Activated CD8-positive, alpha-beta memory T cell treated with anti-CD3 and anti-CD28 coated beads, Interleukin-2, amount 10 ng/mL, durations not matched to agents 7 days and 5 days (primary cell): ENCODE measurements around the gene OLIG2. TPM values are rescaled to one million over a fixed set of nuclear protein-coding genes. Genes with fewer than 3 reads are reported as not detected.
A peak's percentile ranks its signal among the peaks of the same experiment; 100 is the strongest.

Experiments used
- ATAC-seq: fragments of 150-1000 bp; cut with Tn5 transposase; one replicate; pipeline ENCODE4 v1.10.0; 2021; ENCODE audit warnings: moderate library complexity
- CTCF ChIA-PET: fragments of 350-600 bp; sonication (Branson Sonifier 250); formaldehyde crosslinking; loops from one replicate; lab custom pipeline; 2021; ENCODE audit warnings: antibody characterized with exemption; lab: Charles Lee
- DNase-seq: peaks from one replicate; pipeline ENCODE4 v3.0.0-alpha.2; 2020
- H3K27ac Mint-ChIP-seq: one replicate; pipeline ENCODE4 v1.8.0; 2021; ENCODE audit warnings: mild to moderate bottlenecking, mixed read lengths
- H3K27me3 Mint-ChIP-seq: one replicate; pipeline ENCODE4 v1.8.0; 2021; ENCODE audit warnings: mixed read lengths
- H3K36me3 Mint-ChIP-seq: one replicate; pipeline ENCODE4 v1.8.0; 2021; ENCODE audit warnings: mild to moderate bottlenecking, mixed read lengths
- H3K4me1 Mint-ChIP-seq: one replicate; pipeline ENCODE4 v1.8.0; 2021; ENCODE audit warnings: mixed read lengths
- H3K4me3 Mint-ChIP-seq: one replicate; pipeline ENCODE4 v1.8.0; 2021; ENCODE audit warnings: mild to moderate bottlenecking, moderate library complexity, mixed read lengths
- H3K9me3 Mint-ChIP-seq: one replicate; pipeline ENCODE4 v1.8.0; 2022; ENCODE audit warnings: low read depth, mixed read lengths
- total RNA-seq, 2 experiments: library from RNA; stranded (reverse); gene quantifications; one replicate each; pipeline ENCODE4 v1.2.3, GENCODE V29; 2021

OLIG2 gene
- total RNA-seq, 2 experiments from 2014 or later, result not detected

DNA sequence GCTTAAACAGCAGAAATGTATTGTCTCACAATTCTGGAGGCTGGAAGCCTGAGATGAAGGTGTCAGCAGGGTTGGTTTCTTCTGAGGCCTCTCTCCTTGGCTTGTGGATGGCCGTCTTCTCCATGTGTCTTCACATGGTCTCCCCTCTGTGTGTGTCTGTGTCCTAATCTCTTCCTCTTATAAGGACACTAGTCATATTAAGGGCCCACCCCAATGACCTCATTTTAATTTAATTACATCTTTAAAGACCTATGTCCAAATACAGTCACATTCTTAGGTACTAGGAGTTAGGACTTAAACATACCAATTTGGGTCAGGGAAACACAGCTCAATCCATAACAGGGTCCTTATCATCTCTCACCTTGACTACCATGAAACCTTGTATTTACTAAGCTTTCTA lies 14.8 kb upstream of the OLIG2 start:
- H3K27ac Mint-ChIP-seq, result no peak overlapping the region
- no peaks in the 10 kb centered on the region for H3K36me3 Mint-ChIP-seq
- CTCF ChIA-PET, result no interaction called here
- ATAC-seq (no peak), DNase-seq (no peak)
- H3K4me3 Mint-ChIP-seq, result no peak overlapping the region
- H3K9me3 Mint-ChIP-seq, result no peaks in the 10 kb centered on the region
- H3K4me1 Mint-ChIP-seq, result no peaks in the 10 kb centered on the region
- H3K27me3 Mint-ChIP-seq, result peaks cover 51% of the 10 kb centered on the region

- Mint-ChIP-seq H3K27me3 (peaks cover 55% of the 10 kb centered on the region), H3K36me3 (no peaks in the 10 kb centered on the region), H3K4me1 (no peaks in the 10 kb centered on the region), H3K27ac (no peak overlapping the region), H3K9me3 (no peaks in the 10 kb centered on the region), H3K4me3 (no peak overlapping the region)
- CTCF ChIA-PET, result no interaction called here
- ATAC-seq (no peak), DNase-seq (peak; percentile 1)
Measured at GRCh38 chr21:33011462-33011861, 14.3 kb upstream of the OLIG2 start.

DNA sequence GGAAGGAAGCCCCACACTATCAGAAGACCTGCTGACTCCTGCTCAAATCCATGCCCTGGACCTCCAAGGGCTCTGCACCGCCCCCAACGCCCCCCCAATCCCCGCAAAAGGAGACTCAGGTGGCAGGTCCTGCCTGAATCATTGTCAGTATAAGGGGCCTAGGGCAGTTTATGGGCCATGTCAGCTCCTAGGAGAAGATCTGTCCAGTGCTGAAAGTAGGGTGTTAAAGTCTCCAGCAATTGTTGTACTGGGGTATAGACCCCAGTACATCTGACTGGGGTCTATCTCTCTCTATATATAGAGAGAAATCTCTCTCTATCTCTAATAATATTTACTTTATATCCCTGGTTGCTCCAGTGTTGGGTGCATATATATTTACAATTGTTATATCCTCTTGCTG lies 12.1 kb upstream of the OLIG2 start:
- Mint-ChIP-seq H3K4me1 (no peaks in the 10 kb centered on the region), H3K4me3 (no peak overlapping the region), H3K36me3 (no peaks in the 10 kb centered on the region), H3K9me3 (no peaks in the 10 kb centered on the region), H3K27ac (no peak overlapping the region), H3K27me3 (peaks cover 70% of the 10 kb centered on the region)
- CTCF ChIA-PET, result no interaction called here
- ATAC-seq (no peak), DNase-seq (no peak)

DNA sequence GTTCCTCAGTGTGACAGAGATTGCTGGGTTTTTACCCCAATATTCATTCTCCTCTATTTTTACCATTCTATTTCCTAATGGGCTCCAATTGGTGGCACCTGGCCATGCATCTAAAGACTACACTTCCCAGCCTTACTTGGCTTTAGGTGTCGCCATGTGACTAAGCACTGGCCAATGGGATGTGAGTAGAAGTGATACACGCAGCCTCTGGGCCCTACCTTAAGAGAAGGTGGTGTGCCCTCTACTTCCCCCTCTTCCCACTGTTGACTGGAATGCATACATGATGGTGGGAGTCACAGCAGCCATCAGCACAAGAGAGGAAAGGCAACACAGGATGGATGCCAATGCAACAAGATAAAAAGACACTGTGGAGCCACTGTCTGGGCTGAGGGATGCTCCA lies 11.4 kb upstream of the OLIG2 start:
- ATAC-seq (no peak), DNase-seq (peak; percentile 16)
- Mint-ChIP-seq H3K4me1 (peaks cover 4% of the 10 kb centered on the region), H3K36me3 (no peaks in the 10 kb centered on the region), H3K4me3 (no peak overlapping the region), H3K9me3 (no peaks in the 10 kb centered on the region), H3K27me3 (peaks cover 72% of the 10 kb centered on the region), H3K27ac (no peak overlapping the region)
- CTCF ChIA-PET, result no interaction called here

GRCh38 chr21:33015096-33015495 lies 10.6 kb upstream of the OLIG2 start:
- Mint-ChIP-seq H3K27ac (no peak overlapping the region), H3K4me1 (peaks cover 5% of the 10 kb centered on the region), H3K9me3 (no peaks in the 10 kb centered on the region), H3K4me3 (no peak overlapping the region), H3K36me3 (no peaks in the 10 kb centered on the region), H3K27me3 (peaks cover 75% of the 10 kb centered on the region)
- CTCF ChIA-PET, result no interaction called here
- DNase-seq (peak; percentile 14), ATAC-seq (no peak)

DNA sequence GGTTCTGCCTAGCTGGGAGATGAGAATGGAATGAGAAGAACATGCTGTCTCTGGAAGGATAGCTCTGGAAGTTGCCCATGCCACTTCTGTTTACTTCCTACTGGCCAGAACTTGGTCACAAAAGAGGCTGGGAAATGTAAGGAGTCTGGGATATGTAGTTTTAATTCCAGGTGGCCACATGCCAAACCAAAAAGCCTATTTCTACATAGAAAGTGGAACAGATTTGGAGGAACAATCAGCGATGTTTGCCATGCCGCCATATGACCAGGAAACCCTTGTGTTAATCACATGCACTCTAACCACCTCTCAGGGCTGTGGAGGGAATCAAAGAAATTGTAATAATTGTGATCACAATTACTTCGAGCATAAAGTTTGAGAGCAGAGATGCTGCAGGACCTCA lies 10.0 kb upstream of the OLIG2 start:
- Mint-ChIP-seq H3K36me3 (no peaks in the 10 kb centered on the region), H3K27ac (no peak overlapping the region), H3K27me3 (peaks cover 76% of the 10 kb centered on the region), H3K4me1 (peaks cover 9% of the 10 kb centered on the region), H3K9me3 (no peaks in the 10 kb centered on the region), H3K4me3 (no peak overlapping the region)
- CTCF ChIA-PET, result no interaction called here
- DNase-seq (peak; percentile 31), ATAC-seq (no peak)

DNA sequence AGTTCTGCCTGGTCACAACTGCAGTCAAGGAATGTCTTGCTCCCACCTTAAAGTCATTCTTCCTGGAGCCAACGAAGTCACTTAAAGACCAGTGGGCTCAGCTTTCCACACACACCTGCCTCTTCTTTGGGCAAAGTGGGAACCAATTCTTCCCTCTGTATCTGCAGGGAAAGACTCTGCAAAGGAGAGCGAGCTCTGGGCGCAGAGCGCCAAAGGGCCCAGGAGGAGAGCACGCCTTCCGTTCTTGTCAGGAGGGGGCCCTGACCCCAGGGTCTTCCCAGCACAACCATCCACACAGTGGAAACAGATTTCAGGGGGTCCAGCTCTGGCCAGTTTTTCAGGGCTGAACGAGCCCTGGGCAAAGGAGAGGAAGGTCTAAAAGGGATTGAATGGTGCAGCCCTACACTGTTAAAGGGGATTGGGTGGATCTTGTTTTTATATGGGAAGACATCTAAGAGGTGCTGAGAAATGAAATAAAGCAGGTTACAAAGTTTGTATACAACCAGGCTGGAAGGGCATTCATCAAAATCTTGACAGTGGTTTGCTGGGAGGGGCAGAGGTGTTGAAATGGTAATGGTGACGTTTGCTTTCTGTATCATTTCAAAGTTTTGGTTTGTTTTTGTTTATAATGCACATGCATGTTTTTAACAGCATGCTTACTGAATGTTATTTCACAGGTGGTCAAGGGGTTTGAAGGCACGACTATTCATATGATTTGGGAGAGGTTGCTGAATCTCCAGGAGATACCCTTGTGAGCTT lies 6.8 kb upstream of the OLIG2 start:
- Mint-ChIP-seq H3K4me3 (no peak overlapping the region), H3K4me1 (peaks cover 14% of the 10 kb centered on the region), H3K36me3 (no peaks in the 10 kb centered on the region), H3K9me3 (no peaks in the 10 kb centered on the region), H3K27me3 (peaks cover 83% of the 10 kb centered on the region), H3K27ac (no peak overlapping the region)
- ATAC-seq (no peak), DNase-seq (peak; percentile 15)
- CTCF ChIA-PET, result no interaction called here

DNA sequence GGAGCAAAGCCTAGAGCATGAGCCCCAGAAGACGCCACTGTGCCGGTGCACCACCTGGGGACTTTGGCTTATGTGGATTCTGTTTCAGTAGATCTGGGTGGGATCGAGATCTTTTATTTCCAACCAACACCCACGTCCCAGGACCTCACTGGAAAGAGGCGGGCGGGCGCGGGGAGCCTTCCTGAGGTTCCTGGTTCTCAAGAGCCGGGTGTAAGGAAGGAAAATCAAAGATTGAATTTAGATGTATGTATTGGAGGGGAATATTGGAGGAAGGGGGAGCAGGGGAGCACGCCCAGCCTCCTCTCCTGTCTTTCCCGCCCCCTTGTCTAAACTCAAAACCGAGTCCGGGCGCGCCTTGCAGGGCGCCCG lies 6.2 kb upstream of the OLIG2 start:
- Mint-ChIP-seq H3K27me3 (peaks cover 87% of the 10 kb centered on the region), H3K36me3 (no peaks in the 10 kb centered on the region), H3K9me3 (no peaks in the 10 kb centered on the region), H3K4me3 (no peak overlapping the region), H3K4me1 (peaks cover 15% of the 10 kb centered on the region), H3K27ac (no peak overlapping the region)
- DNase-seq (peak; percentile 21), ATAC-seq (no peak)
- CTCF ChIA-PET, result no interaction called here

DNA sequence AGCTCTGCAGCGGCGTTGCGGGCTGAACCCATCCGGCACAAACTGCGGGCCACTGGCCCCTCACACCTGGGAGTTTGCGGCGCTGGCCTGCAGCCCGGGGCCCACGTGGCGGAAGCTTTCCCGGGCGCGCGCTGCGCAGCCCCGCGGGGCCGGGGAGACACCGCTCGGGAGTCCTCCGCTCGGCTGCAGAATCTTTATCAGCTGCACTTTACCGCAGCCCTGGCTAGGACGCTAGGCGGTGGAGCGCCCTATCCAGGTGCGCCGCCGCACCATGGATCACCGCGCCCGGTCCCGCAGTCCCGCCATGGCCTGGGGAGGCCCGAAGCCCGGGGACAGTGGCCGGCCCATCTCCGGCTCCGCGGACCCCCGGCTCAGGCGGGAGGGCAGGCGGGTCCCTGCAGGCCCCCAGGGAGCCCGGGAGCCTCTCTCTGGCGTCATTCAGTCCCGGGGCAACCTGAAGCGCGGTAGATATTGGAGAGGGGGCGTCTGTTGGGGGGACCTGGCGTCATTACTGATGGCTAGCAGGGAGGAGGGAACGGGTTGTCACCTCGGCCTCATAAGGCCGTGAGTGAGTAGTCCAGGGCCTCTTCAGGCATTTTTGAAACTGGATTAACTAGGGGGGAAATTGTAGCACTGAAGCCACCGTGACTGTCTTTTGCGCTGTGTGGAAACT lies 5.7 kb upstream of the OLIG2 start:
- Mint-ChIP-seq H3K9me3 (no peaks in the 10 kb centered on the region), H3K4me3 (no peak overlapping the region), H3K36me3 (no peaks in the 10 kb centered on the region), H3K4me1 (peaks cover 15% of the 10 kb centered on the region), H3K27ac (no peak overlapping the region), H3K27me3 (peaks cover 92% of the 10 kb centered on the region)
- ATAC-seq, result no peak
- DNase-seq, result peak; percentile 38
- CTCF ChIA-PET, result no interaction called here

DNA sequence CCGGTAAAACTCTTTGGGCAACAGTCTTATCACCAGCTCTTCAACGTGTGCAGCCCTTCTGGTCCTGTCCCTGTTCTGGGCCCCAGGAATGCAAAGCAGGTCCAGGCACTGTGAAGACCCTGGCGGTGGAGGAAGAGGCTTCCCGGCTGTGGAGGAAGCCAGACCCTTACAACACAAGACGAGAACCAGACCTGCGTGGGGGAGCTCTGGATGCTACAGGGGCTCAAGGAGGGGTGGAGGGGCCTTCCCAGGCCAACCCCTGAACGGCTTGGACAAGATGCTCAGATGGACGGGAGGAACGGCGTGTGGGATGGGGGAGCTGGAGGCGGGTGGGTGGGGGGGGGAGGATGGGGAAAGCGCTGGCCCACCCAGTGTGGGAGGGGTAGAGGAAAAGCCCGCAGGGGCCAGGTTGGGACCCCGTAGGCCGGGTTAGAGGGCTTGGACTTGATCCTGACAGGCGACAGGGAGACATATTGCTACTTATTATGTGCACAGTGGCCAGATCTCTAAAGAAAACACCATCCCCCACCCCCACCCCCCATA lies 5.1 kb upstream of the OLIG2 start:
- ATAC-seq (no peak), DNase-seq (no peak)
- Mint-ChIP-seq H3K27ac (no peak overlapping the region), H3K27me3 (peaks cover 93% of the 10 kb centered on the region), H3K4me1 (peaks cover 15% of the 10 kb centered on the region), H3K36me3 (no peaks in the 10 kb centered on the region), H3K9me3 (no peaks in the 10 kb centered on the region), H3K4me3 (no peak overlapping the region)
- CTCF ChIA-PET, result no interaction called here

DNA sequence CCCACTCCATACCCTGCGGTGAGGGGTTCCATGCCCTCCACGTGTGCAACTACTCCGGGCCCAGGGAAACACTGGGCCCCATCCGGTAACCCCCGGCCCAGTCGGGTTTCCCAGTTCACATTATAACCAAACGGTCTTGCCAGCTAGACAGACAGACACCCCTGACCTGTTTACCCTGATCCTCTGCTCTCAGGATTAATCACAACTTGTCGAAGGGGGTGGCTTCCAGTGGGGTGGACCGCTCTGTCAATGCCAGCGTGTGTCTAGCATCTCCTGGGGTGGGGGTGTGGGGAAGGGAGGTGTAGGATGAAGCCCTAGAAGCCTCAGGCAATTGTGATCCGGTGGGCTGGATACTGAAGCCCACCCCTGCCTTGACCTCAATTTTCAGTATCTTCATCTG lies 4.6 kb upstream of the OLIG2 start:
- no peak overlapping the region for H3K27ac Mint-ChIP-seq
- no peak overlapping the region for H3K4me3 Mint-ChIP-seq
- H3K36me3 Mint-ChIP-seq, result no peaks in the 10 kb centered on the region
- ATAC-seq (no peak), DNase-seq (peak; percentile 31)
- peaks cover 19% of the 10 kb centered on the region for H3K4me1 Mint-ChIP-seq
- CTCF ChIA-PET, result interaction anchor here (0.8 kb wide), 1 partner anchor 9 kb away, joined by 4 read pairs; no protein-coding TSS in a partner anchor
- peaks cover 93% of the 10 kb centered on the region for H3K27me3 Mint-ChIP-seq
- H3K9me3 Mint-ChIP-seq, result no peaks in the 10 kb centered on the region

- H3K27ac Mint-ChIP-seq, result no peak overlapping the region
- no peaks in the 10 kb centered on the region for H3K36me3 Mint-ChIP-seq
- DNase-seq, result peak; percentile 18
- H3K9me3 Mint-ChIP-seq, result no peaks in the 10 kb centered on the region
- no peak for ATAC-seq
- H3K27me3 Mint-ChIP-seq, result peaks cover 93% of the 10 kb centered on the region
- peaks cover 21% of the 10 kb centered on the region for H3K4me1 Mint-ChIP-seq
- no peak overlapping the region for H3K4me3 Mint-ChIP-seq
- CTCF ChIA-PET, result interaction anchor here (0.8 kb wide), 1 partner anchor 8 kb away, joined by 4 read pairs; no protein-coding TSS in a partner anchor
Measured at GRCh38 chr21:33021667-33022066, 4.1 kb upstream of the OLIG2 start.

DNA sequence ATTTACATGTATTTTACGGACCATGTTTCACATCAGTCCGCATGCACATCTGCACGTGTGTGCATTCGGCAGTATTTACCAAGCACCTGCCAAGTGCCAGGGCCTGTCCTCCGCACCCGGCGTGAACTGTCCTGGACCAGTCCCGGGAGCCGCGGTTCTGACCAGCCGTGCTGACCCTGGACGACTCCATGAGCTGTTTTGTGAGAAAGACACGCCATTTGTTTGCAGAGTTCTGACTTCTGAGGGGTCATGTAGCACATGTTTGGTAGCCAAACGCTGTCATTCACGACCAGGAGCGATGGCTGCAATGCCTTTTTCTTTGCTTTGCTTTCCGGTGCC lies 3.3 kb upstream of the OLIG2 start:
- Mint-ChIP-seq H3K36me3 (no peaks in the 10 kb centered on the region), H3K4me3 (no peak overlapping the region), H3K27ac (peak overlapping the region; percentile 44), H3K27me3 (peaks cover 90% of the 10 kb centered on the region), H3K9me3 (no peaks in the 10 kb centered on the region), H3K4me1 (peaks cover 21% of the 10 kb centered on the region)
- ATAC-seq, result no peak
- CTCF ChIA-PET, result no interaction called here
- no peak for DNase-seq
